Skeletal muscle tissue (tissue), 4 donors: ENCODE results near the gene HERC4. TPM values are rescaled to one million over a fixed set of nuclear protein-coding genes. Genes with fewer than 3 reads are reported as not detected.

Source experiments
- H3K27ac ChIP-seq: one replicate; pipeline ENCODE4 v1.7.0; 2013; ENCODE audit warnings: mild to moderate bottlenecking, low read depth, low read length, inconsistent platforms
- H3K27me3 ChIP-seq, 3 donors: one replicate each; pipeline ENCODE4 v1.7.0; 2013; ENCODE audit warnings: low read length in 3 of 3; ENCODE audit not compliant: control insufficient read depth in 3 of 3, insufficient read depth in 3 of 3
- H3K36me3 ChIP-seq, 3 donors: one replicate each; pipeline ENCODE4 v1.7.0; 2013; ENCODE audit warnings: low read length in 3 of 3; ENCODE audit not compliant: control insufficient read depth in 3 of 3, insufficient read depth in 3 of 3
- H3K4me1 ChIP-seq, 3 donors: one replicate each; pipeline ENCODE4 v1.7.0; 2013; ENCODE audit warnings: low read length in 3 of 3, mild to moderate bottlenecking in 3 of 3; ENCODE audit not compliant: control insufficient read depth in 3 of 3, insufficient read depth in 3 of 3
- H3K4me3 ChIP-seq, 3 donors: one replicate each; pipeline ENCODE4 v1.7.0; 2013; ENCODE audit warnings: low read length in 3 of 3
- H3K9ac ChIP-seq, 3 donors: one replicate each; pipeline ENCODE4 v1.7.0; 2013; ENCODE audit warnings: low read length in 3 of 3, mild to moderate bottlenecking in 3 of 3, moderate library complexity in 2 of 3, low read depth in 1 of 3
- H3K9me3 ChIP-seq, 3 donors: one replicate each; pipeline ENCODE4 v1.7.0; 2013; ENCODE audit warnings: low read length in 3 of 3; ENCODE audit not compliant: control insufficient read depth in 3 of 3
- total RNA-seq: library from RNA; depleted of rRNA; stranded (reverse); fragments of >200 nt; gene quantifications from one replicate; pipeline ENCODE4 v1.2.3, GENCODE V29; 2014
- donor health status: Osteomylitis.

The HERC4 gene, protein sequence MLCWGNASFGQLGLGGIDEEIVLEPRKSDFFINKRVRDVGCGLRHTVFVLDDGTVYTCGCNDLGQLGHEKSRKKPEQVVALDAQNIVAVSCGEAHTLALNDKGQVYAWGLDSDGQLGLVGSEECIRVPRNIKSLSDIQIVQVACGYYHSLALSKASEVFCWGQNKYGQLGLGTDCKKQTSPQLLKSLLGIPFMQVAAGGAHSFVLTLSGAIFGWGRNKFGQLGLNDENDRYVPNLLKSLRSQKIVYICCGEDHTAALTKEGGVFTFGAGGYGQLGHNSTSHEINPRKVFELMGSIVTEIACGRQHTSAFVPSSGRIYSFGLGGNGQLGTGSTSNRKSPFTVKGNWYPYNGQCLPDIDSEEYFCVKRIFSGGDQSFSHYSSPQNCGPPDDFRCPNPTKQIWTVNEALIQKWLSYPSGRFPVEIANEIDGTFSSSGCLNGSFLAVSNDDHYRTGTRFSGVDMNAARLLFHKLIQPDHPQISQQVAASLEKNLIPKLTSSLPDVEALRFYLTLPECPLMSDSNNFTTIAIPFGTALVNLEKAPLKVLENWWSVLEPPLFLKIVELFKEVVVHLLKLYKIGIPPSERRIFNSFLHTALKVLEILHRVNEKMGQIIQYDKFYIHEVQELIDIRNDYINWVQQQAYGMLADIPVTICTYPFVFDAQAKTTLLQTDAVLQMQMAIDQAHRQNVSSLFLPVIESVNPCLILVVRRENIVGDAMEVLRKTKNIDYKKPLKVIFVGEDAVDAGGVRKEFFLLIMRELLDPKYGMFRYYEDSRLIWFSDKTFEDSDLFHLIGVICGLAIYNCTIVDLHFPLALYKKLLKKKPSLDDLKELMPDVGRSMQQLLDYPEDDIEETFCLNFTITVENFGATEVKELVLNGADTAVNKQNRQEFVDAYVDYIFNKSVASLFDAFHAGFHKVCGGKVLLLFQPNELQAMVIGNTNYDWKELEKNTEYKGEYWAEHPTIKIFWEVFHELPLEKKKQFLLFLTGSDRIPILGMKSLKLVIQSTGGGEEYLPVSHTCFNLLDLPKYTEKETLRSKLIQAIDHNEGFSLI
- total RNA-seq, result 64.7 TPM

DNA sequence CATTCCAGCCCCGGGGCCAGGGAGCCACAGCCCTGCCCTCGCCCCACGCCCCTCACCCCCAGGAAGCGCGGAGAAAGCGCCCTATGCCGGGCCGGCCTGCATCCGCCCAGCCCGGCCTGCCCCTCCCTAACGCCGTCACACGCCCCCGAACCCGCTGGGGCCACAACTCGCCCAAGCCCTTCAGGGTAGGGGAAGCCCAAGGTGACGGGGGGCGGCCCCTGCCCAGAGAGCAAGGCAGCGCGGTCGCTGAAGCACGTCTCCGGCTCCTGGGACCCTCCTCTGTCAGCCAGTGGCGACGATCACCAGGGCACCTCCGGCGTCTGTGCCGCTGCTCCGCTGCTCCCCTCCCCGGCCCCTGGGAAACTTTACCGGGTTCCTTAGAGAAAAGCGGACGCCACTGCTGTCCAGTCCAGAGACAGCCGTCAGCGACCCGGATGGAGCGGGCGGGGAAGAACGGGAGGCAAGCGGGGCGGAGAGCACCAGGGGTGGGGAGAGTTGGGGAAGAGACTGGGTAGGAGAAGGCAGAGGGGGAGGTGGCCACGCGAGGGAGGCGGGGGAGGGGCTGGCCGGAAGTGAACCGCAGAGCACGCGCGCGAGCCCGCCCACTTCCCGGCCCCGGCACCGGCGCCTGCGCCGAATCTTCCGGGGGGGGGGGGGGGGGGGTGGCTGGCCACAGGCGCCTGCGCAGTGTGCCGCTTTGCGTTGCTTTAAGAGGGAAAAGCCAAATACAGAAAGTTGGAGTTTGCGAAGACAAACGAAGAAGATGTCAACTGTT, at the start of gene HERC4:
Gene HERC4, minus strand, starts transcription at position 509 of the 775 bp plus-strand sequence. CDS start 2,175 bp downstream, outside the sequence.
- H3K9me3 ChIP-seq, result no peaks in the 10 kb centered on the region
- H3K4me3 ChIP-seq, result peak within 1 kb of the TSS; percentile 85 to 93 (median 92)
- peak within 1 kb of the TSS; percentile 97 to 100 (median 98) for H3K9ac ChIP-seq
- peaks cover 3 to 14% (median 13%) of the 10 kb centered on the region in 3 donors for H3K4me1 ChIP-seq
- peak within 1 kb of the TSS; percentile 99 for H3K27ac ChIP-seq
- no peaks in the 10 kb centered on the region for H3K27me3 ChIP-seq
- H3K36me3 ChIP-seq, result peaks cover 0 to 4% (median 0%) of the 10 kb centered on the region in 3 donors

DNA sequence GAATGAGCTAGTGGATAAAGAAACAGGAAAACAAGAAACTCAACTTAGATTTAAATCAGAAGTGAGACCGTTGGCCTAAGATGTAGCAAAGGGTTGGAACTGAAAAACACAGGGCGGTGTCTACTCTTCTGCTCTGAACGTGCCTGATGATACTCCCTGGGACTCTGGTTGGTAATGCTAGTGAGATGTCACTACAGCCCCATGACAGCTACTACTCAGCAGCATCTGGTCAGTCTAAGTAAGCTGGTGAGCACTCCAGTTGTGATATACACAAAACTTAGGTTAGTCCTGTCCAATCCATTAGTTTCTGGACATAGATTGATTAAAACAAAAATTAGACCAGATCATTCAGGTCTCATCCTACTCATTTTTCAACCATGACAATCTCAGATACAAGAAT, 49.6 kb upstream of the HERC4 start:
- Histone ChIP-seq H3K27me3 (no peaks in the 10 kb centered on the region), H3K9me3 (no peaks in the 10 kb centered on the region), H3K4me1 (peaks cover 37 to 41% (median 41%) of the 10 kb centered on the region in 3 donors), H3K36me3 (peaks cover 2 to 12% (median 8%) of the 10 kb centered on the region in 3 donors), H3K27ac (no peak overlapping the region), H3K9ac (no peak overlapping the region), H3K4me3 (peak overlapping the region in 2 of 3 donors; percentile 4 to 27)

DNA sequence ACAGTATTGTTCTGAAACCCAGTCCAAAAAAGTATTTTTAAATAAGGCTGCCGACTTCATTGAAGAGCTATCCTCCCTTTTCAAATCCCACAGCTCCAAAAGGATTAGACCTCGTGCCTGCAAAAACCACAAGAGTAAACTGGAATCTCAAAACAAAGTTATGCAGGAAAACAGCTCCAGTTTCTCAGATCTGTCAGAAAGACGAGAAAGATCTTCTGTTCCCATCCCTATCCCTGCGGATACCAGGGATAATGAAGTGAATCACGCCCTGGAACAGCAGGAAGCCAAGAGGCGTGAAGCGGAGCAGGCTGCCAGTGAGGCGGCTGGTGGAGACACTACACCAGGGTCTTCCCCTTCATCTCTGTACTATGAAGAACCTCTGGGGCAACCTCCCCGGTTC, 46.8 kb upstream of the HERC4 start:
- H3K9ac ChIP-seq, result peak overlapping the region in 2 of 3 donors; percentile 43 to 55
- H3K36me3 ChIP-seq, result peaks cover 2 to 12% (median 8%) of the 10 kb centered on the region in 3 donors
- H3K4me3 ChIP-seq, result peak overlapping the region; percentile 23 to 52 (median 30)
- H3K27me3 ChIP-seq, result no peaks in the 10 kb centered on the region
- H3K27ac ChIP-seq, result peak overlapping the region; percentile 42
- peaks cover 37 to 50% (median 41%) of the 10 kb centered on the region in 3 donors for H3K4me1 ChIP-seq
- H3K9me3 ChIP-seq, result no peaks in the 10 kb centered on the region

DNA sequence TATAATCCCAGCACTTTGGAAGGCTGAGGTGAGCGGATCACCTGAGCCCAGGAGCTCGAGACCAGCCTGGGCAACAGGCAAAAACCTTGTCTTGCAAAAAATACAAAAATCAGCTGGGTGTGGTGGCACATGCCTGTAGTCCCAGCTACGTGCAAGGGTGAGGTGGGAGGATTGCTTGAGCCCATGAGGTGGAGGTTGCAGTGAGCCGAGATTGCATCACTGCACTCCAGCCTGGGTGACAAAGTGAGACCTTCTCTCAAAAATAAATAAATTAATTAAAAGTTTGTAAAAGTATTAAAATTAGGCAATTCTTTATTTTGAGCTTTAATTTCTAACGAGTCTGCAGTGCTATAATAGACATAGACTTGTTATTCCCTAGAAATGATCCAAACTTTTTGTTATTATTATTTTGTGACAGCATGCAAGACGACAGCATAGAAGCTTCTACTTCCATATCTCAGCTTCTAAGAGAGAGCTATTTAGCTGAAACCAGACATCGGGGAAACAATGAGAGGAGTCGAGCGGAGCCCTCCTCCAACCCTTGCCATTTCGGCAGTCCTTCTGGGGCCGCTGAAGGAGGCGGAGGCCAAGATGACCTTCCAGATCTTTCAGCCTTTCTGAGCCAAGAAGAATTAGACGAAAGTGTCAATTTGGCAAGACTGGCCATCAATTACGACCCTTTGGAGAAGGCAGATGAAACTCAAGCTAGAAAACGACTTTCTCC, 46.1 kb upstream of the HERC4 start:
- Histone ChIP-seq H3K4me3 (peak overlapping the region in 2 of 3 donors; percentile 30 to 52), H3K9me3 (no peaks in the 10 kb centered on the region), H3K27me3 (no peaks in the 10 kb centered on the region), H3K9ac (peak overlapping the region in 1 of 3 donors; percentile 55), H3K27ac (peak overlapping the region; percentile 42), H3K4me1 (peaks cover 37 to 44% (median 41%) of the 10 kb centered on the region in 3 donors), H3K36me3 (peaks cover 2 to 8% (median 4%) of the 10 kb centered on the region in 3 donors)

DNA sequence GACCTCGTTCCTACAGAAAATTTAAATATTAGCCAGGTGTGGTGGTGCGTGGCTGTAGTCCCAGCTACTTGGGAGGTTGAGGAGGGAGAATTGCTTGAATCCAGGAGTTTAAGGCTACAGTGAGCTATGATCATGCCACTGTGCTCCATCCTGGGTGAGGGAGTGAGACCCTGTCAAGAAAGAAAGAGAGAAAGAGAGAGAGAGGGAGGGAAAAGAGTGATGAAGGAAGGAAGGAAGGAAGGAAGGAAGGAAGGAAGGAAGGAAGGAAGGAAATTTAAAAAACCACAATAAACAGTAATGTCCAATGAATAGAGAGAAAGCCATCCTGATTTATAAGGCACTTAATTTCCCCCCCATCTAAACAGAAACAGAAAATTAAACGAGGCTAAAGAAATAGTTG, 43.6 kb upstream of the HERC4 start:
- H3K9ac ChIP-seq, result no peak overlapping the region
- peak overlapping the region; percentile 26 for H3K27ac ChIP-seq
- H3K4me1 ChIP-seq, result peaks cover 27 to 40% (median 31%) of the 10 kb centered on the region in 3 donors
- H3K9me3 ChIP-seq, result no peaks in the 10 kb centered on the region
- H3K27me3 ChIP-seq, result no peaks in the 10 kb centered on the region
- peak overlapping the region in 1 of 3 donors; percentile 1 for H3K4me3 ChIP-seq
- peaks cover 0 to 8% (median 6%) of the 10 kb centered on the region in 3 donors for H3K36me3 ChIP-seq

DNA sequence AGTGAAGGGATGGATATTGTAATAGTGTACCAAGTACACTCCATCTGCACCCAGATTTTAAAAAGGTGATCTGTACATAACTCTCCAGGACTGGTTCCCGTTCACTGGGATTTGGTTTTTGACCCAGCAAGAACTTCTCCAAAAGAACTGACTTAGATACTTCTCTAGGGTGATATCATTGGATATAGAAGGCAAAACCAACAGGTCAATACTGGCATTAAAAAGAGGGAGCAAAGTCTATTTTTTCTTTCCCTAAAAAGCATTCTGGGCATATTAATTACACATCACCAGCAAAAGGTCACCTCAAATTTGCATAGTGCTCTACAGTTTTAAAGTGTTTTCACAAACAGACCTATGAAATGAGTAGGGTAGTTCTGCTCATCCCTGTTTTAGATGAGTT, 37.8 kb upstream of the HERC4 start:
- Histone ChIP-seq H3K4me3 (peak overlapping the region; percentile 67 to 90 (median 68)), H3K9me3 (no peaks in the 10 kb centered on the region), H3K36me3 (peaks cover 0 to 6% (median 5%) of the 10 kb centered on the region in 3 donors), H3K9ac (peak overlapping the region; percentile 0 to 94 (median 83)), H3K27ac (peak overlapping the region; percentile 97), H3K27me3 (no peaks in the 10 kb centered on the region), H3K4me1 (peaks cover 6 to 18% (median 8%) of the 10 kb centered on the region in 3 donors)

DNA sequence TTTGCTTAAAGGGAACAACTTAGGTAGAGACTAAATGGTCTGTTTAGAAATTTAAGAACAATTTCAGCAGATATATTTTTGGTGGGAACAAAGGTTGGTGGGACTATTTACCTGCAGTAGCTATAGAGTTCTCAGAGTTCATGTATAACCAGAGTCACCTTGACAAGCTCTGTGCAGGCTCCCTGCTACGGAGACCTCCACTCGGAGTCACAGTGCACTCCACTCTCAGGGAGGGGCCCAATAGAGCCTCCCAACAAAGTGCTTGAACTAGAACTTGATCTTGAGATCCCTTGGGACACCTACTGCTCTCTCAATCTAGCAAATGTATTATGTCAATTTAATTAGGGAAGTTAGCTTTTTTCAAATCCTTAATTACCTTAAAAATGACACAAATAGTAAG, 36.5 kb upstream of the HERC4 start:
- Histone ChIP-seq H3K27ac (peak overlapping the region; percentile 97), H3K4me3 (peak overlapping the region; percentile 67 to 90 (median 68)), H3K27me3 (no peaks in the 10 kb centered on the region)

DNA sequence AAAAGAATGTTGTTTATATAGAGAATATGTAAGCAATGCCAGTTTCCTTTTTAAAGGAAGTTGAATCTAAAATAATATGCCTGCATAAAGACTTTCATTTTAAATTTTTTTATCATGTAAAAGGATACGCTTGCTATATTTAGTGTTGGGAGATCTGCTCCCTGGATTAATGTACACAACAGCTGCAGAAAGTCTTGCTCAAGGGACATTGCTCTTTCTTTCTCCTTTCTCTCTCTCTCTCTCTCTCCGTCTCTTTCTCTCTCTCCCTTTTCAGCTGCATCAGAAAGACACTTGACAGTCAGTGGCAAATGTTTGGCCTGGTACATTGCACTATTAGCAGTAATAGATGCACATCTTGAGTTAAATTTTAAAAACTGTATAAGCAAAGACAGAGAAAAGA, 34.9 kb upstream of the HERC4 start:
- Histone ChIP-seq H3K36me3 (peaks cover 0 to 2% (median 0%) of the 10 kb centered on the region in 3 donors), H3K9me3 (no peaks in the 10 kb centered on the region), H3K9ac (peak overlapping the region; percentile 83 to 94 (median 87)), H3K27ac (peak overlapping the region; percentile 97), H3K4me1 (peaks cover 4 to 9% (median 6%) of the 10 kb centered on the region in 3 donors), H3K4me3 (peak overlapping the region; percentile 67 to 90 (median 68)), H3K27me3 (no peaks in the 10 kb centered on the region)

More for the DNA sequence above, 36.5 kb upstream of the HERC4 start:
- H3K9ac ChIP-seq, result peak overlapping the region; percentile 83 to 94 (median 87)
- H3K36me3 ChIP-seq, result peaks cover 0 to 6% (median 5%) of the 10 kb centered on the region in 3 donors
- H3K4me1 ChIP-seq, result peaks cover 6 to 18% (median 8%) of the 10 kb centered on the region in 3 donors
- H3K9me3 ChIP-seq, result no peaks in the 10 kb centered on the region
